GM20431 (cell line): ENCODE measurements around the gene SLC9A3.
"Not testable (repeated sequence)": the region's sequence is repeated elsewhere in the genome, so short reads cannot be mapped to it uniquely, and the experiment has no call there.

Experiments
- in situ Hi-C: fragments of 300-500 bp; cut with MseI, MboI; formaldehyde crosslinking; loops from one replicate; pipeline ENCODE4 v1.15.0; 2020; ENCODE audit warnings: low sequenced_read_pairs; ENCODE audit not compliant: unreplicated experiment

SLC9A3 gene

DNA sequence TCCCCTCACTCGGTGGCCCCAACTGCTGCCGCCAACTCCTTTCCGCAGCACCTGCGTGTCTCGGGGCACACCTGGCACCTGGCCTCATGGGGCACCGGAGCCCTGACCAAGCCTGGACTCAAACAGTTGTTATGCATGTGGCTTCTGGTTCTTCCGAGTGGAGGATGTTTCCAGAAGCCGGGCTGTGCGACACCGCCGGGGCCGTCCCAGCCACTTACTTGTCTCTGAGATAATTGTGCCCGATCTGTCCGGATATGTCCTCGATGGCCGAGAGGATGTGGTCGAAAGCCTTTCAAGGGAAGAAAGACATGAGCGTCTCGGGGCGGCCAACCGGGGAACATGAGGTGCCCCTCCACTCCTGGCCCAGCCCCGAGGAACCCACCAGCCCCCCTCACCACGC is 42.9 kb downstream of the SLC9A3 start:
- in situ Hi-C loops = no loop called here

DNA sequence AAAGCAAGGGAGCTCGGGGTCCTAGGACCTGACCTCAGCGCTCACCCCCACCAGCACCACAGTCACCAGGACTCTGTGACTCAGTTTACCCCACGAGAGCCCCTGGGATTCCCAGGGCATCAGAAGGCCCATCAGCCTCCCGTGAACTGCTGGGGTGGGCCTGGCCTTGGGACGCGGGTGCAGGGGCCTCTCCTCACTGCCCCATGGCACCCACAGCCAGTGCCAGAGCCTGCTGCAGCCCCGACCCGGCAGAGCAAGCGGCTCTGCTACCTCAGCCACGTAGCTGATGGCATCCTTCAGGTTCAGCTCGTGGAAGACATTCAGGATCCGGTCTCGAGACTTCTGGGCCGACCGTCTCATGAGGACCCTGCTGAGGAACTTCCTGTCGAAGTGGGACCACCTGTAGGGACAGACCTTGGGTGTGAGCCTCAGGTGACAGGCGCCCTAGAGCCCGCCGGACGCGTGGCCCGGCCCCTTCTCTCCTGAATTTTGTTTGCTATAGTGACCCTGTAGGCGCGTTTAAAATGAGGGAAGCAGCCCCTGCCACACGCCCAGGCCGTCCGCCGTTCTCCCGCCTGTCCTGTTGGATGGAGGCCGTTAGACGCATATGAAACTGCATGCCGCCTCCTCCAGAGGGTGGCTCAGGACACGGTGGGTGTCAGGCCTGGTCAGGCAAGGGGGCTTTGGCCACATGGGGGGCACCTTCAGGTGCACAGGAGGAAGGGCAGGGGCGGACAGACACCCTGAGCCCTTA is 44.5 kb downstream of the SLC9A3 start:
- in situ Hi-C loops = no loop called here

DNA sequence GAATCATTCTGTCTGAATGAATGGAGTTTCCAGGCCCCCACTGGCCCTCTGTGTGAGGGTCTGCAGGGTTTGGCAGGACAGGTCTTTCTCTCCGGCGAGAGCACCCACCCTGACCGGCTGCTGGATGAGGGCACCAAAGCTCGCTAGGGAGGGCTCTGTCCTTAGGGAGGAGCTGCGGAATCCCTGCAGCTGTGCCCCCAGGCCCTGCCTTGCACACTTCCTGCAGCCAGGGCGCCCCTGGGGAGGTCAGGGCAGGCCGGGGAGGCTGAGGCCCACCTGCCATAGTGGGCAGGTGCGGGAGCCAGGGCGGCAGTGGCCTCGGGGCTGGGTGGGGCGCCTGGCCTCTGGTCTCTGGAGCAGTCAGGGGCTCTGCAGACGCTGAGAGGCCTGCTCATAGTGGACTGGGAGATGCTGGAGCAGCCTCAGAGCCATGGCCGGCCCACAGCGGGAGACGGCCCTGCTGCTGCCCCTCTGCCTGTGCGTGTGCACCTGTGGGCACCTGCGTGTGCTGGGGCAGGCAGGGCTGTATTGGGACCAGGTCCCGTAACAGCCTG is 45.2 kb downstream of the SLC9A3 start:
- in situ Hi-C loops = no loop called here

DNA sequence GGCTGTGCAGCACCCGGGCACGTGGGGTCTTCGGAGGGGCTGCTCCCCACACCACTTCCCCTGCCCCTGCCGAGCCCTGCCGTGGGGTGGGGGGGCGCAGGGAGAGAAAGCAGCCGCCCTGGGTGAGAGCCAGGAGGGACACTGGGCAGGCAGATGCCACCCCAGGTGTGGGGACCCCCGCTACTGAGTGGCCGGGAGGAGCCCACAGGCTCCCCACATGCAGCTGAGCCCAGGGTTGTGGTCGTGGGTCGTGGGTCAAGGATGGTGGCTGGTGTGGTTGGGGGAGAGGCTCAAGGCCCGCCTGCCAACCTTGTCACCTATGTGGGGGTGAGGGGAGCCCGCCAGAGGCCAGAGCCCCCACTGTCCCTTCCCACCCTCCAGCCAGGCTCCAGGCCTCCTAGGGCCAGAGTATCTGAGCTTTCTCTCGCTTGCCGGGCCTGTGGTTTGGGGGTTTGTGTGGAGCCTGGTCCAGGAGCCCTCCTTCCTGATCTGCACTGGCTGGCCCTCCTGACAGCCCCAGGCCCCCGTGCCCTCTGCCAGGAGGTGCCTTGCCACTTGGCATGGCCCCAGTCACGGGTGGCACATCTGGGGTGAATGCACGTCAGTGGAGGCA is 45.8 kb downstream of the SLC9A3 start:
- in situ Hi-C loops = no loop called here

DNA sequence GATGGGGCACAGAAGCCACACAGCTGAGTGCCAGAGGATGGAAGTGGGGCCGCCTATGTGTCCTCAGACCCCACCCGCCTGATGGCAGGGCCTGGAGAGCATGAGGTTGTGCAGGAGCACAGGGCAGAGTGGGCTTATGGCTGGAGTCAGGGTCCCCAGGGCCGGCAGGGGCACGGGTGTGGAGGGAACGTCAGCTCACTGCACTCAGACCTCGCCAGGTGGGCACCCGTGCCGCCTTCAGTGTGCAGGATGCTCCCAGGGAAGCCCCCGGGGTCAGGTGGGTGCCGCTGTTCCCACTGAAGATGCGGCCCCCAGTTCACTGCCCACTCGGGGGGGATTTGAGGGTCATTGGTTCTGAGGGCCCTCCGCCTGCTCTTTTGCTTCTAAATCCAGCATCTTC is 46.4 kb downstream of the SLC9A3 start:
- in situ Hi-C loops = no loop called here

DNA sequence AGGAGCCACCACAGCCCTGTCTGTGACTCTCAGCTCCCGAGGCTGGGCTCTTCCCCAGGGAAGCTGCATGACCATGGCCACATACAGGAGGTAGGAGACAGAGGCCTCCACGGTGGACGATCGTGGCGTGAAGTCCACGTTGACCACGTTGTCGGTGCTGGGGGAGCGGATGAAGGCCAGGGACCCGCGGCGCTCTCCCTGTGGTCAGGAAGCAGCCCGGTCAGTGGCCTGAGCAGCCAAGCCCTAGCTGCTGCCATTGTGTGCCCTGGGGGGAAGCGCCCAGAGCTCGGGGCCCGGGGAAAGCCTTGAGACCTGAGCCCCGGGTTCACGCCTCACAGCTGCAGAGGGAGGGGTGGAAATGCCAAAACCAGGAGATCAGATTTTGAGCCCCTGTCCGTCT is 47.0 kb downstream of the SLC9A3 start:
- in situ Hi-C loops = no loop called here

DNA sequence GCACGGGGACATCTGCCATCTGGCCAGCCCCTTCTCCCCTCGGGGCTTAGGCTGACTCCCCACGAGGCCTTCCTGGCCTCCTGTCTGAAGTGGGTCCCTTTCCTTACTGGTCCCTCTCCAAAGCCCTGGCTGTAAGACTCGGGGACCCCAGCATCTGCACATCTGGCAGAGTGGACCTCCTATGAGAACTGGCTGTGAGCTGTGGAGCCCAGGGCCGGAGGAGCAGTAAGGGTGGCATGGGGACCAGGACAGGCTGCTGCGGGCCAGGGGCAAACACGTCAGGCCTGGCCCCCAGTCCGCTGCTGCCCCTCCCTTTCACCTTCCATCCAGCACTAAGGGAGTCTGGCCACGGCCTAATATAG is 47.5 kb downstream of the SLC9A3 start:
- in situ Hi-C loops = no loop called here

DNA sequence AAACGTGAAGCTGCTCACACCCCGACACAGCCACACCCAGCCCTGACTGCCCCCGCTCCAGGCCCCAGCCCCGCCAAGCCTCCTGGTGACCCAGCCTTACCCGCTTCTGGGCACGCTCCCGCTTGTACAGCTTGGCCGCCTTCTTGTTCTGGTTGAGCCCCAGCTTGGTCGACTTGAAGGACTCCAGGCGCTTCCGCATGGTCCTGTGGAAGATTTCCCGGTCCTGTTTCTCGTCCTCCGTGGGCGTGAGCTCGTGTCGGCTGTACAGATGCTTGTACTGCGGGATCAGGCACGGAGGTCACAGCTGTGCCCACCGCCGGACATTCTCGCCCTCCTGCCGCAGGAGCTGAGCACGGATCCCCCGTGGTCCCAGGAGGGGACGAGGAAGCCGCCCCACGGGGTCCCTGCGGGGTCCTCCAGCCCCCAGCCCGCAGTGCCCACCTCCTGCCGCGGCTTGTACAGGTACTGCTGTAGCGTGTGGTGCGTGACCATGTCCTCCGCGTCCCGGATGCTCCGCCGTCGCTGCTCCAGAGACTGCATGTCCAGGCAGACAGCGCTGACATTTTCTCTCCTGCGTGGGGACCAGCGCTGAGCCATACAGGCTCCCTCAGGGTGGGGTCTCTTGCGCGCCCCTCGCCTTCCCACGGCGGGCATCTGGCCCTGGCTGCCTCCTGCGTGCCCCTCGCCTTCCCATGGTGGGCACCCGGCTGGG is 48.0 kb downstream of the SLC9A3 start:
- in situ Hi-C loops = no loop called here

DNA sequence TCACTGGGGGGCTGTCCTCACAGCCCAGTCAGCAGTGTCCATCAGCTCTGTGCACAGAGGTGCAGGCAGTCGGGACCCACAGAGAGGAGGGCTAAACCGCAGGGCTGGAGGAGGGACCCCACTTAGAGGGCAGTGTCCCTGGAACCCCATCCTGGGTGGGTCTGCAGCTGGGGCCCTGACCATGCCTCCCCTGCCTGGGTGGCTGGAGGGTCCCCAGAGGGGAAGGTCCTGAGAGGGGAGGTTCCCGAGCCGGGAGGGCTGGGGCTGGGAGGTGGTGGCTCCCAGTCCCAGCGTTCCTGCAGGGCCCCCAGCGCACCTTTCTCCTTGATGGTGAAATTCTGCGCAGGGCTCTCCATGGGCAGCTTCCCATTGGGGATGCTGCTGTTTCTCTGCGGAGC is 48.5 kb downstream of the SLC9A3 start:
- in situ Hi-C loops = no loop called here

DNA sequence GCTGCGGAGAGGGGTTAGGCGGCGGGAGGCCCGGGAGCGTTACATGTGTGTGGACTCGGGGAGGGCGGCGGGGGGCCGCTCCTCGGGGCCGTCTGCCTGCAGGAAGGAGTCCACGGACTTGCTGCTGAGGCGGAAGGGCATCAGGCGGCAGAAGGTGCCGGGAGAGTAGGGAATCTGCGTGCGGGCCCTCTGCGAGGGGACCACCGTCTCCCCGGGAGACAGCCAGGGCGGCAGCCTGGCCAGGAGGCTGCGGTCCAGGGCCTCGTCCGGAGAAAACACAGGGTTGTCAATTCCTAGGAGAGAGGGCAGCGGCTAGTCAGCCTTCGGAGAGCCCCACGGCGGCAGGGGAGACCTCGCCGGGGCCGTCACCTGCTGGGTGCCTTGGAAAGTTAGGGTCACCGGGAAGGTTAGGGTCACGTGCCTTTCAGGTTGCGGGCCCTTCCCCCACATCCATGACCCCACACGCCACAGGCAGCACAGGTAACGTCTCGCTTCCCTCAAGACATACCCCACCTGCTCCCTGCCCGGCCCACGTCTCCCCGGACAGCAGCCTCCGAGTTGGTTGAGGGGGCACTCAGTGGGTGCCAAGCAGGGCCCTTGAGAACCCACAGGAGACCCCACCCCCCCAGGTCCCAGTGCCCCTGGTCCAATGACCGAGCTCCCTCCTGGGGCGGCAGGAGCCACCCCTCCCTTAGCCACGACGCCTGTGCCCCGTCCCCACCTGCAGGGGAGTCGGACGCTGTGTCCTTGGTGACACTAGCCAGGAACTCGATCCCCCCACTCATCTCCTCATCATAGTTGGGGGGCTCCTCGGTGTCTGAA is 49.2 kb downstream of the SLC9A3 start:
- in situ Hi-C loops = no loop called here

DNA sequence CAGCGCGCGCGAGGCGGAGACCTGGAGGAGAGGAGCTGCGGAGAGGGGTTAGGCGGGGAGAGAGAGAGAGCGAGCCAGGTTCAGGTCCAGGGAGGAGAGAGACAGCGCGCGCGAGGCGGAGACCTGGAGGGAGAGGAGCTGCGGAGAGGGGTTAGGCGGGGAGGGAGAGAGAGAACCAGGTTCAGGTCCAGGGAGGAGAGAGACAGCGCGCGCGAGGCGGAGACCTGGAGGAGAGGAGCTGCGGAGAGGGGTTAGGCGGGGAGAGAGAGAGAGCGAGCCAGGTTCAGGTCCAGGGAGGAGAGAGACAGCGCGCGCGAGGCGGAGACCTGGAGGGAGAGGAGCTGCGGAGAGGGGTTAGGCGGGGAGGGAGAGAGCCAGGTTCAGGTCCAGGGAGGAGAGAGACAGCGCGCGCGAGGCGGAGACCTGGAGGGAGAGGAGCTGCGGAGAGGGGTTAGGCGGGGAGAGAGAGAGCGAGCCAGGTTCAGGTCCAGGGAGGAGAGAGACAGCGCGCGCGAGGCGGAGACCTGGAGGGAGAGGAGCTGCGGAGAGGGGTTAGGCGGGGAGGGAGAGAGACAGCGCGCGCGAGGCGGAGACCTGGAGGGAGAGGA is 49.9 kb downstream of the SLC9A3 start:
- in situ Hi-C loops = not testable (repeated sequence)

DNA sequence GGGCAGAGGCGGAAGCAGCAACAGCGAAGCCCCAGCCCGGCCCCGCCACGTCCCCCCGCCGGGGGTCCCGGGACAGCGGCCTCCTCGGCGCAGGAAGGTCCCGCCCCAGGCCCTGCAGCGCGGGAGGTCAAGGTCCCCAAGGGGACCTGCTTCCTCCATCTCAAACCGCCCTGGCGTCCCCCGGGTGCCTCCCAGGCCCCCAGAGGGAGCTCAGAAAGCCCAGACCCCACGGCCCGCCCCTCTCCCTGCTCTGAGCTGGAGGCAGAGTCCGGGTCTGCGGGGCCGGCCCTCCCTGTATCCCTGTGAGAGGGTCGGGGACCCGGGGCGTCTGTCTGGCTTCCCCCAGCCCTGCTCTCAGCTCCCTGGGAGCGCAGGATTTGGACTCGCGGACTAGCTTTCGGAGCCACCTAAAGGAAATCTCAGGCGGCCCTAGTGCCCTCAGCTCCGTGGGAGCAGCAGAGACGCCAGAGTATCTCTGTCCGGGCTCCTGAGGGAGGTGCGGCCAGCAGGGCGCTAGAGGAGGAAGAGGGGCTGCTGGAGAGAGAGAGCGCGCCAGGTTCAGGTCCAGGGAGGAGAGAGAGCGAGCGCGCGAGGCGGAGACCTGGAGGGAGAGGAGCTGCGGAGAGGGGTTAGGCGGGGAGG is 50.6 kb downstream of the SLC9A3 start:
- in situ Hi-C loops = no loop called here

DNA sequence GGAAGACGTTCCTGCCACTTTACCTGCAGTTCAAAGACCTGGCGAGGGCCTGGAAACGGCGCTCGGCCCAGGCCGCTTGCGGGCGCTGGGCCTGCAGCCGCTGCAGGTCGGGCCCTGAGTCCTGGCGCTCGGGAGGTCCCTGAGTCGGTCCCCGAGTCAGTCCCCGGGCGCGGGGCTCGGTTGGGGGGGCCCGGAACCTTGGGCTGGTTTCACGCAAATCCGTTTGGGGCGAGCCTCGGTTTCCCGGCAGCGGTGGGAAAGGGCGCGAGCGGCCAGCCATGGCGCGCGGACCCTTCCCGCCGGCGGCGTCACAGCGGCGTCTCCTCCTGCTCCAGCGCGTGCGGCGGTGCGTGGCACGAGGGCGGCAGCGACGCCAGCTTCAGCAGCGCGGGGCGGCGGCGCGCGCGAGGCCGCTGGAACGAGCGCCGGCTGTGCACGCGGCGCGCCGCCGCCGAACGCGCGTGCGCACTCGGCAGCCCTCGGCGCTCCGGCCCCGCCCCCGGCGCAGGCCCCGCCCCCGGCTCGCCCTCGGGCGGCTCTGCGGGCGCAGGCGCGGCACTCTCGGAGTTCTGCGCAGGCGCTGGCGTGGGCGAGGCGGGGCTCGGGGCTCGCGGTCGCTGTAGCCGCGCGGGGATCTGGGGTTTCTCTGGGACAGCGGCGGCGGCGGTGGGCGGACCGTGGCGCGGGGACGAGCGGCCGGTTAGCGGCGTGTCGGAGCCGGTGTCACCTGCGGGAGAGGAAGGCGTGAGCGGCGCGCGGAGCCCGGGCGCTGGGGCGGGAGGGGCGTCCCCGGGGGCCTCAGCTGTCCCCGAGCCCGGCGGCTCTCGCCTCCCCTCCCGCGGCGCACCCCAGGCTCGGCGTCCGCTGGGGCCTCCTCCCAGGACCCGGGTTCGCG is 51.3 kb downstream of the SLC9A3 start:
- in situ Hi-C loops = no loop called here

DNA sequence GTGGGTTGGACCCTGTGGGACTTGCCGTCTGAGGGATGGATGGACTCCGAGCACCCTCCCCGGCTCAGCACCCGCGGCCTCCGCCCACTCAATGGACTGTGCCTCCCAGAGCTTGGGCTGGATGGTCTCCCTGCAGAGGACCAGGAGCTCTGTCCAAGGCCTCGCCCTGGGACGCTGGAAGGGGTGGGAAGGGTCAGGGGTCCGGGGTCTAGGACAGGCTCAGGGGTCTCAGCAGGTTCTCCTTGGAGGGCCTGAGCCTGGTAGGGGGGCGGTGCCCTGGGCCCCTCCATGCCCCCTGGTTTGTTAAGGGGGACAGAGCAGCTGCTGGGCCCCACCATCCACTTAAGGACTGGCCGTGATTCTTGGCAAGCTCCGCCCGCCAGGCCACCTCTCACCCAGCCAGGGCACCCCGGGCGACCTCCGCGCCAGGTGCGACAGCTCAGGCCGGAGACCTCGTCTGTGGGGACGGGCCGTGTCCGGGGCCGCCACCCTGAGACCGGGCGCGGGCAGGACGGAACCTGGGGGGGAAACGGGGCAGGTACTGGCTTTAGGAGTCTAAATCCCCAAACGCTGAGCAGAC is 52.1 kb downstream of the SLC9A3 start:
- in situ Hi-C loops = no loop called here

DNA sequence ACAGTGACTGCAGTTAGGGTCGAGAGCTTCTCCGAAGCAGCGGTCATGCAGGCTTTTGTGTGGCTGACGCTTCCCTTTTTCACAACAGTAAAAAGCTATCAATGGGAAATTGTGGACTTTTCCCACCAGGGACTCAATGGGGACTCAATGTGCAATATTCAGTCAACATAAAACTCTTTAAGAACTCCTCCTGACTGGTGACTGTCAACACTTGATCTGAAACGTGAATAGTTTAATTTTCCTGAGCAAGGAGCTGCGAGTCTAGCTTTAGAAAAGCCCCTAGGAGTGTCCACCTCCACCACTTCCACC is 52.5 kb downstream of the SLC9A3 start:
- in situ Hi-C loops = no loop called here

DNA sequence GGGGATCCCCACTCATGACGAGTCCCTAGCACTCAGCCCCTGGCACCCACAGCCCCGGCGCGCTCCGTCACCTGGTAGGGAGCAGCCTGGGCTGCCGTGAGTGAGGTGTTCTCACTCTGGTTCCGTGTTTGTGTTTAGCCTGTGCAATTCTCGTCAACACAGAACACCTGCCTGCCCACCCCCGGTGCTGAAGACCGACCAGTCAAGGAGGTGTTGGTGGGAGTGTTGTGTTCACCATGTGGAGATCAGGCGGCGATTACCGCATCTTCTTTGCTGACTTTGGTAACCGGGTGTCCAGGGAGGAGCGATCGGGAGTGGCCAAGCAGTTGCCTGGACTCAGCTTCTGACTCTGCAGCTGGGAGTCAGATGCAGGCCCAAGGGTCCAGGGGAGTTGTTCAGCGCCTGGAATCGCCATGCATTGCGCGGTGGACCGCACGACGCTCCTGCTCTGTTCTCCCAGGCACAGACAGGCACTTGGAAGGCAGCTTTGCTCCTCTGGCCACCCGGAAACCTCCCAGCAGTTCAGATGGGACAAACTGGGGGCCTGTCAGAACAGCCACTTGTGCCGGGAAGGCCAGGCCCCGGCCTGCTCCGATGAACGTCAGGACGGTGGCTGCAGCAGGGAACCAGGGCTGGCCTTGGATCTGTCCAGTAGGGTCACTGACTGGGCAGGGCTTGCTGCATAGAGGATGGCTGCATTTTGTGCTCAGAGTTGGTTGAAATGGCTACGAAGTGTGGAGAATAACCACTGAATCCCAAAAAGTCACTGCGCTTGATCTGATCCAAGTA is 53.1 kb downstream of the SLC9A3 start:
- in situ Hi-C loops = no loop called here

DNA sequence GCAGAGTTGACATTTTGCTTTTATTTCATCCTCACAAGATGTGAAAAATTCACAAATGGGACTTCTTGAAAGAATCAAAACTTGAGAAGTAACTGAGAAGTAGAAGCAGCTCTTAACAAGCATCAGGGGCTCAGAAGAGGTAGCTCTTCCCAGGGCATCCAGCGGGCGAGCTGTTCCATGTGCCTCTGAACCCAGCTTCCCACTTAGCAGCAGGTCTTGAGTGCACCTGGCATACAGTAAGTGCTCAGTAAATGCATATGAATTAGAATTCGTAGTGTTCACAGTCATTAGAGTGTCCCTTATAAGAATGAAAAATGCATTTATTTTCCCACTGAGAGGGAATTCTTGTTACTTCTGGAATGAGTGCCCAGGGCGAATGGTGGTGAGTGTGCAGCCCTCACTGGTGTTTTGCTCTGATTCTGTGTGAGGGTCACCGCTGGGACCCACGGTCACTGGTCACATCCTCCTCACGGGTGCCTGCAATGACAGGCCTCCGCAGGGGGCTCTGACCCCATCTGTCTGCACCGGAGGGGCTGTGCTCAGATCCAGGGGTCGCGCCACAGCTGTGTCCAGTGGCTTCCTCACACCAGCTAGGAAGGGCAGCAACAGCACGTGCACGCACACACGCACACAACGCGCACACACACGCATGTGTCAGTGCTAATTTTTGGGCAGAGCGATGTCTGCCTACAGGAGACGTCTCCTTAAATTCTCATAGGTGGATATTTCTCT is 54.3 kb downstream of the SLC9A3 start:
- in situ Hi-C loops = no loop called here
